HG03060 (cell line): ENCODE measurements around the gene PLCZ1.
"Not testable (repeated sequence)": the region's sequence is repeated elsewhere in the genome, so short reads cannot be mapped to it uniquely, and the experiment has no call there.

Source experiments
- ATAC-seq: cut with Tn5 transposase; IDR thresholded peaks from one replicate; pipeline ENCODE4 v1.9.1; 2021; ENCODE audit warnings: low read depth, moderate number of reproducible peaks; ENCODE audit not compliant: unreplicated experiment

PLCZ1 gene

GRCh38 chr12:18737819-18738218 is at the start of gene PLCZ1, which contains the start of gene CAPZA3:
Gene PLCZ1 (minus strand): TSS chr12:18738012. CDS start chr12:18737371, 641 bp downstream.
Gene CAPZA3 (plus strand): TSS chr12:18738119. CDS start chr12:18738269, 150 bp downstream.
- ATAC-seq = no peak

DNA sequence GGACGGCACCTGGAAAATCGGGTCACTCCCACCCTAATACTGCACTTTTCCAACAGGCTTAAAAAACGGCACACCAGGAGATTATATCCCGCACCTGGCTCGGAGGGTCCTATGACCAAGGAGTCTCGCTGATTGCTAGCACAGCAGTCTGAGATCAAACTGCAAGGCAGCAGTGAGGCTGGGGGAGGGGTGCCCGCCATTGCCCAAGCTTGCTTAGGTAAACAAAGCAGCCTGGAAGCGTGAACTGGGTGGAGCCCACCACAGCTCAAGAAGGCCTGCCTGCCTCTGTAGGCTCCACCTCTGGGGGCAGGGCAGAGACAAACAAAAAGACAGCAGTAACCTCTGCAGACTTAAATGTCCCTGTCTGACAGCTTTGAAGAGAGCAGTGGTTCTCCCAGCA is 47.7 kb upstream of the PLCZ1 start:
- ATAC-seq = not testable (repeated sequence)

DNA sequence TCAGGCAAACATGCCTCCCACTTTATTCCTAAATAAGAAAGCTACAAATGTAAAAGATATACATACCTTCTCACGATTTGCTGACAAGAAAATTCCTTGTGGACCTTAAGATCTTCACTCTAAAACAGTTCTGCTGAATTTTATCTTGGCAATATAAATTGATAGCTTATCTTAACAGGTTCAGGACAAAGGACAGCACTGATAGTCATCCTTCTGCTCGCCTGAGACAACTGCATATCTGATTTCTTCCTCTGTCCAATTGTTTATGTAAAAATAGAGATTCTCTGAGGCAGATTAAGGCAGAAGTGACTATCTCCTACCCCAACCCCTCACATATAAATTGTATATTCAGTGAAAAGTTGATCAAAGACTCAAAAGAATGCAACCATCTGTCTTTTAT is 45.0 kb upstream of the PLCZ1 start:
- no peak for ATAC-seq

DNA sequence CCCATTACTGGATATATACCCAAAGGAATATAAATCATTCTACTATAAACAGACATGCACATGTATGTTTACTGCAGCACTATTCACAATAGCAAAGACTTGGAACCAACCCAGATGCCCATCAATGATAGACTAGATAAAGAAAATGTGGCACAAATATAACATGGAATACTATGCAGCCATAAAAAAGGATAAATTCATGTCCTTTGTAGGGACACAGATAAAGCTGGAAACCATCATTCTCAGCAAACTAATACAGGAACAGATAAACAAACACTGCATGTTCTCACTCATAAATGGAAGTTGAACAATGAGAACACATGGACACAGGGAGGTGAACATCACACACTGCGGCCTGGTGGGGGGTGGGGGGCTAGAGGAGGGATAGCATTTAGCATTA is 28.7 kb upstream of the PLCZ1 start:
- not testable (repeated sequence) for ATAC-seq

GRCh38 chr12:18755341-18755740 is 17.5 kb upstream of the PLCZ1 start:
- no peak for ATAC-seq

GRCh38 chr12:18754124-18754707 is 16.4 kb upstream of the PLCZ1 start:
- no peak for ATAC-seq

DNA sequence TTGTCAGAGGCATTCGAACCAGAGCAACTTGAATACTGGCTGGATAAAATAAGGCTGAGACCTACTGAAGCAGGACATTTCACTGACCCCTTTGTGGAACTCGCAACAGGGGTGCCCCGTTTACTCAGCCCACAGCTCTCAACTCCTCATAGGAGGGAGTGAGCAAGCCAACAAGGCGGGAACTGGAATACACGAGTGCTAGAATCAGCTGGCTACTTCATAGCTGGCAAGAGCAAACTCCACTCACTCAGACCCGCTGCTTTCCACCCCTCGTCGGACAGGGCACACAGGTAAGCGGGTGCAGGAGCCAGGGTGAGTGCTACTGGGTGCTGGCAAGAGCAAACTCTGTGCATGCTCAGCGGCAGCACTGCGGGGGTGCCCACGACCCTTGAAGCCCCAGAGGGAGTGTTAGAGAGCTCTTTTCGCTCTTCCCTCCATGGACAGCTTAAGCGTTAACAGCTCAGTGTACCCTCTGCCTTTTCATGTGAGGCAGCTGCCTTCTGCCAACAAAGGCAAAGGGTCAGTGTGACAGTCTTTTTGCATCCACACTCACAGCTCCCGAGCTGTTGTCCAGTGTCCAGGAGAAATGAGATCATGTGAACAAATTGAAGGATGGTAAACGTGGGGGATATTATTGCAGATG is 15.8 kb upstream of the PLCZ1 start:
- no peak for ATAC-seq

- no peak for ATAC-seq
Observed at GRCh38 chr12:18752947-18753346, 15.1 kb upstream of the PLCZ1 start.

GRCh38 chr12:18752280-18752920 is 14.6 kb upstream of the PLCZ1 start:
- ATAC-seq = no peak

DNA sequence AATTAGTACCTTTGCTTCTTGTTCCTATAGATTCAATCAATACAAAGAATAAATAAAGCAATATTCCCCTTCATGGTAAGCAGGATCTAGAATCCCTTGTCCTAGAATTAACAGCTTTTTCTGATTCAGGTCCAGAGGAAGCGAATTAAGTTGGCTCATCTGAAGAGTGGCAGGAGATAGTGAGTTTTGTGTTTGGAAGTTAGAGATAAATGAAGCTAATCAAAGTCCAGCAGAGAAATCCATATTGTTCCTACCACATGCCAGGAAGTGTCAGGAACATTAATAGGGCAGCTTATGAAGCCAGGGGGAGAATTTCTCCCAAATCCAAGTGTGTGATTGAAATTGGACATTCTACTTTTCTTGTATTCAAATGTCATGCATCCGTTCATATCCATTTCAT is 14.1 kb upstream of the PLCZ1 start:
- no peak for ATAC-seq

DNA sequence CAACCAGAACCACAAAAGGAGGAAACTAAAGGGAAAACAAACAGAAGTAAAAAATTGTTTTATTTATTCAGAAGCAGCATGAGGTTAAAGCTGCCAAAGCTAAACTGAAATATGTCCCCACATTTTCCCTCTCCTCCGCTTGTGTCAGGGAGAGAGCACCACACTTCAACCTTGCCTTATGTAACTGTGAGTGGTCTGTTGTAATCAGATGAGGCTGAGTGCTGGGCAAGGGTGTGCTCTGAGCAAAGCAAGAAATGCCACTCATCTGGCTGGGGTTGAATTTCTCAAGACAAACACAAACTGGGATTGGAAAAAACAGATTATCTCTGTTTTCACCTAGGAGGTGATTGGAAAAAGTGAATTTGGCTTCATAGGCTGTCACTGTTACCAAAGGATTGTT is 12.3 kb upstream of the PLCZ1 start:
- ATAC-seq = no peak

GRCh38 chr12:18749386-18749957 is 11.7 kb upstream of the PLCZ1 start:
- ATAC-seq = no peak

DNA sequence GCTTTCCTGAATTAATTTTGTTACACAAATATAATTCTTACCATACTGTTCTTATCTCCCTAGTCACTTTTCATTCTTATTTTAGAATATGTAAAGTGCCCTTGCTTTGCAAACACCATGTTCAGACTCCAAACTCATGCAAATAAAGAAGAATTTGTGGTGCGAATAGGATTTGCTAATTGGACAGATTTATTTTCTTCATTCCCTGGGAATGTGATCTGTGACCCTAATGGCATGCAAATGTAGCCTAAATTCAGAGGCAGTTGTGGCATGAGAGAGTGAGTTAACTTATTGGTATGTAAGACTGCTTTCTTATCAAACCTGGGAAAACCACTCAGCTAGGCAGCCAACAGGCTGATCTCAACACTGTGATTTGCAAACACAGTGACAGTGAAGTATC is 10.1 kb upstream of the PLCZ1 start:
- ATAC-seq = no peak

DNA sequence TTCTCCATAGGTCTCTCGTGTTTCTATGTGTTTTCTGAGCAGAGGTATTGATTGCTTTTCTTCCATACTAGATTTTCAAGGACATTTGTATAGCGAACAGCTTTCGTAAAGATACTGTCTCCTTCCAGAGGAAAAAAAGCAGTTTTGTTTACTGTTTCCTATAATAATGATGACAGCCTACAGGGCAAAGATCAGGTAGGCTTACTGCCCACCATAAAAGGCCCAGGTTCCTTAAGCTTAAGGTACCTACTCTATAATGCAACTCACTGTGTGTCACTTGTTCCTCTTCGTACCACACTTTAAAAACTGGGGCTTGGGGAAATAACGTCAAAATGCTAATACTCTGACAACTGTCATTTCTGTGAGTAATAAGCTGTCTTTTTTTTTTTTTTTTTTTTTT is 6.7 kb downstream of the PLCZ1 start:
- no peak for ATAC-seq

DNA sequence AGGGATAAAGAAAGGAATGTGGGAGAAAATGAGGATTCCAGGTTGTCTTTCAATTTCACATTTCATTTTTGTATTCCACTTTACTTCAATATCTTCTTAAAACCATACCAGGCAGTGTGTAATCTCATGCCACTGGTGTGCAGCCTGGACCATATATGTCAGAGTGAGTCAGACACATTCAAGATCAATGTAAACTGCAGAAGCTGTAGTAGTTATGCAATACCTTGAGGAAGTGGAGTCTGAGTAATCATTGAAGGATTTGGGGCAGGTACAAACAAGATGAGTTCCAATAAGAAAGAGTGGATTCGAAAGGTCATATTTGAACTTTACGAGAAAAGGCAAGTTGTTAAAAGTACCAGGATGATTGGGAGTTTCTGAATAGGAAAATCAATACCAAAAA is 14.1 kb downstream of the PLCZ1 start:
- no peak for ATAC-seq

- no peak for ATAC-seq
Observed at GRCh38 chr12:18721452-18721851, 16.4 kb downstream of the PLCZ1 start.

DNA sequence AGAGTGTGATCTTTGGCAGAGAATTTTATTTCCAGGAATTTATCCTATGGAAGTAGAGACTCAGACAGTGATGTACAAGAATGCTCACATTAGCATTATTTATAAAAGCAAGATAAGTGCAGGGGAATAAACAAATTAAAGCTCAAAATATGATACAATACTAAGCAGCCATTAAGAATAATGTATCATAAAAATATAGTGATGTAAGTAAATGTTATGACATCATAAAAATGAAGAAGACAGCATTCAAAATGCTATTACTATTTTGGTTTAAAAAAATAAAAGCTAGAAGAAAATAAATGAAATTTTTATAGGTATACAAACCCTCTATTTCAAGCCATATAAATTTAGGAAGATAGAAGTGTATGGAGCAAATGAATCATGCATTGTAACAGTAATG is 17.1 kb downstream of the PLCZ1 start:
- no peak for ATAC-seq

GRCh38 chr12:18719922-18720510 is 17.8 kb downstream of the PLCZ1 start:
- ATAC-seq = no peak

GRCh38 chr12:18718462-18718861 is 19.4 kb downstream of the PLCZ1 start:
- ATAC-seq = no peak

GRCh38 chr12:18716236-18716635 is 21.6 kb downstream of the PLCZ1 start:
- no peak for ATAC-seq

DNA sequence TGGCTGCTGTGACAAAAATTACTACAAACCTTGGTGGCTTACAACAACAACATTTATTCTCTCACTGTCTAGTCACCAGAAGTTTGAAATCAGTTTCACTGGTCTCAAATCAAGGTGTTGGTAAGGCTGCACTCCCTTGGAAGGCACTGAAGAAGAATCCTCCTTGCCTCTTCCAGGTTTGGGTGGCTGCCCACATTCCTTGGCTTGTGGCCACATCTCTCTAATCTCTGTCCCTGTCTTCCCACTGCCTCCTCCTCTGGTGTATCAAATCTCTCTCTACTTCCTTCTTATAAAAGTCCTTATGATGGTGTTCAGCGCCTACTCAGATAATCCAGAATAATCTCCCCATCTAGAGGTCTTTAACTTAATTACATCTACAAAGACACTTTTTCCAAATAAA is 31.0 kb downstream of the PLCZ1 start:
- ATAC-seq = no peak
